Left forelimb (tissue), 1 donor: ENCODE data around the gene KRTAP19-6.
"Not testable (repeated sequence)": the region's sequence is repeated elsewhere in the genome, so short reads cannot be mapped to it uniquely, and the experiment has no call there.

Experiments
- DNase-seq: peaks from one replicate; pipeline ENCODE4 v3.0.0-alpha.2; 2018; ENCODE audit warnings: low spot score

KRTAP19-6 gene

DNA sequence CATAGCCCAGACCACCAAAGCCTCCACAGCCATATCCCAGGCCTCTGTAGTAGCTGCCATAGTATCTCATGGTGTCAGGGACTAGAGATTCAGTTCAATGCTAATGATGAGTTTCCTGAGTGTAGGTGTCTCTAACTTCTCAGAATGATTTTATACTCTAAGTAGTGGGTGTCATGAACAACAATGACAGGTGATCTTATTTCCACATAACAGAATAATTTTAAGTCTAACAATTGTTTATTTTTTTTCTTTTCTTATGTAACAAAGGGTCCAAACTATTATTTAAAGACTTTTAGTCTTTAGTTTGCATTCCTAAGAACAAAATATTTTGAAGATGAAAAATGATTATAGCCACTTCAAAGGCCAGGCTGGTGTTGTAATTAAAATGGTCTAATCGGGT, at the start of gene KRTAP19-6:
Gene KRTAP19-6 (minus strand): TSS at position 101 of the 400 bp plus-strand sequence. CDS start 31 bp downstream, at position 70.
- no peak for DNase-seq

DNA sequence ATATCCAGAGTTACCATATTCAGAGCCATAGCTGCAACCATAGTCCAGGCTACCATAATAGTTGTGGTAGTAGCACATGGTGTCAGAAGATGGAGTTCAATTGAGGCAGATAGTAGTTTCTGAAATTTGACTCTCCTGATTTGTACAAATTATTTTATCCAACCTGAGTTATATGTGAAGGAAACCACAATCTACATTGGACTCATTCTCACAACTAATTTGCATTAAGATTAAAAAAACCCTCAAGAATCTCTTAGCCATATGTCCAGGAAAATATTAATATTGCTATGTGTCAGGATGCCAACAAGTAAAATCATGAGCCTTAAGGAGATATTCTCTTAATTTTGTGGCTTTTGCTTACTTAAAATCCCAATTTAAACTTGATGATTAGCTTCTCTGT, 48.6 kb upstream of the KRTAP19-6 start, which contains the start of gene KRTAP22-2:
Gene KRTAP22-2 (minus strand): TSS at position 101 of the 400 bp plus-strand sequence.
- DNase-seq = no peak

GRCh38 chr21:30582870-30583269, 41.2 kb upstream of the KRTAP19-6 start:
- no peak for DNase-seq

- DNase-seq = no peak
Observed at GRCh38 chr21:30580132-30580531, 38.5 kb upstream of the KRTAP19-6 start.

DNA sequence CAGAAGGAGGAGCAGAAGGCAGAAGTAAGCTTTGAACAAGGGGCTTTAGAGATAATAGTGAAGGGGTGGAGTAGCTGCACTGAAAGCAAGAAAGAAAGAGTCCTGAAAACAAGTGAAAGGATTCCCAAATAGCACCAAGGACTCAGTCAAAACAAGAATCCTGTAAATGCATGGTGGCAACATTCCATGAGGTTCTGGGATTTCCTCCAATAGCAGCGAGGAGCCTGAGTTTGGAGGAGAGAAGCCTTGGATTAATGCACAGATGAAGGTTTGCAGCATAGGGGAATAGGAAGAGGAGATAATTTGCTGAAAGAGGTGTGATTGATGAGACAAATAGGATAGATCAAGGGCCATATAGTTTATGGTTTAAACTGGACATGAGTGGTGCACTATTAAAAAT, 37.7 kb upstream of the KRTAP19-6 start:
- no peak for DNase-seq

DNA sequence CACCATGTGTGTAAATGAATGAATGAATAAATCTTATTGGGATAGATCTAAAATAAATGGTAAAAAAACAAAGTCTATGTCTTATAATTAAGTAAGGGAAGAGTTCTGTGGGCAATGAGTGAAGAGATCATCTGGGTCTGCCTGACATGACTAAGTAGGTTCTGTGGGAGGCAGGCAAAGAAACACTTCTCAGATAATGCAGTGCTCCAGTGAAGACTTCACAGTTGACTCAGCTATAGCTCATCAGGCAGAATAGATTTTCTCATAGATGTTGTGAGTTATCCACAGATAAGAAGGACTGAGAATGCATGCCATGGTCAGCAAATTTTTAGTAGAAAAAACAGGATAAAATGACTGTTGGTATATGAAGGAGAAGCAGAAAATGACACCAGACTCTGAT, 36.1 kb upstream of the KRTAP19-6 start:
- no peak for DNase-seq

DNA sequence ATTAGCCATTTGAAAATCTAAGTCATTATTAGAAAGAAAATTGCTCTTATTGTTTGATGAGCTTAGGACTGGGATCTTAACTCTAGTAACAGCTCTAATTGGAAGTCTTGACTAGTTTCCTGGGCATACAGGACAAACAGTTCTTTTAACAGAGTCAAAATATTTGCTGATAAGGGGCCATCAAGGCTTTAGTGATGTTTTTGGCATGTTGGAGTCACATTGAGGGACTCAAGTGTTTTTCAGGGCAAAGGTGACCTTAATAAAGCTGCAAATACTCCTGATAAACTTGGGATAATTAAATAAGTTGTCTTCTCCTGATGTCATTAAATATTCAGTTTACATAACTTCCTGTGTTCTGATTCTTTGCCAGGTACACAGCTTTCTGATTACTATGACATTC, 26.0 kb upstream of the KRTAP19-6 start:
- DNase-seq = no peak

DNA sequence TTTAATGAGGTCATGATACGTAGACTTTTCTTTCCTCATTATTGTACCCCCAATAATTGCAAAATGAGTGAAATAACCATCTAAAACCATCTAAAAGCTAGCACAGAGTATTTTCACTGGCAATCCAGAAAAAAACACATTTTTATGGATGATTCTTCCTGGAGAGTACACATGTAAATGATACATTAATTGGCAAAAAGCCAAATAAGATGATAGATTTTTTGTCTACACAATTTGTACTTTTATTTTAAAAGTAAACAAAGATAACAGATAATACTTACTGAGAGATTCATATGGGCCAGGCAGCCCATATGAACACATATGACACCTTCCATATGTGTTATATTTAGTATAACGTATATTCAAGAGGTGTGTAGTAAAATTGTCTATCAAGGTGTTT, 22.0 kb upstream of the KRTAP19-6 start:
- no peak for DNase-seq

DNA sequence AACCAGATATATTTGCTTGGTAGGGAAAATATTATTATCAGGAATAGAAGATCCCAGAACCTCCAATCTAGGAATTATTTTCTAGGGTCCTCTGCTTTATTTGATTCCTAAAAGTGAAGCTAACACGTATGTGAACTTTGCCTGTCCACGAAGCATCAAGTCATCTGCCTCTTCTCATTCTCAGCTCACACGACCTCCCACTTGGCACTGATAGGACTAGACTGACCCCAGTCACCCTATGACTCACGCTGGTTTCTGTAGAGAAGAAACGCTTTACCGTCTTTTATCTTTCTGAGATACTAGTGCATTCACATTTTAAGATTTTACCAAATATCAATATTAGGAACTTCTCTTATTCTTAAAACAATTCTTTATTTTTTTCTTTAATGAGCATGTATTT, 21.4 kb upstream of the KRTAP19-6 start:
- DNase-seq = no peak

DNA sequence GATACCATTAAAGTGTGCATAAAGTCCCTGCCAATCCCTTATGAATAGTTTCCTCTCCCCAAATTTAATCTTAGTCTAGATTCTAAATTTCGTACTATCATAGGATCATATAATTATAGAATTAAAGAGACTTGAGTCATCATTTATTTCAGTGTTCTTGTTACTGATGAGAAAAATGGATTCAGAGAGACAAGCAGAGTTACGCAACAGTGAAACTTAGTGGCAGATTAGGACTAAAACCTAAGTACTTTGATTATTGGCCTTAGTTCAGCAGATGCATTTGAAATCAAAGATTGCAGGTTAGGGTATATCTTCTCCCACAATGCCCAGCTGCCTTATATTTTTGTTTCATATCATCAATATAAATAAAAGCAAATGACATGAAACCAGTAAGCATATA, 20.3 kb upstream of the KRTAP19-6 start:
- no peak for DNase-seq

DNA sequence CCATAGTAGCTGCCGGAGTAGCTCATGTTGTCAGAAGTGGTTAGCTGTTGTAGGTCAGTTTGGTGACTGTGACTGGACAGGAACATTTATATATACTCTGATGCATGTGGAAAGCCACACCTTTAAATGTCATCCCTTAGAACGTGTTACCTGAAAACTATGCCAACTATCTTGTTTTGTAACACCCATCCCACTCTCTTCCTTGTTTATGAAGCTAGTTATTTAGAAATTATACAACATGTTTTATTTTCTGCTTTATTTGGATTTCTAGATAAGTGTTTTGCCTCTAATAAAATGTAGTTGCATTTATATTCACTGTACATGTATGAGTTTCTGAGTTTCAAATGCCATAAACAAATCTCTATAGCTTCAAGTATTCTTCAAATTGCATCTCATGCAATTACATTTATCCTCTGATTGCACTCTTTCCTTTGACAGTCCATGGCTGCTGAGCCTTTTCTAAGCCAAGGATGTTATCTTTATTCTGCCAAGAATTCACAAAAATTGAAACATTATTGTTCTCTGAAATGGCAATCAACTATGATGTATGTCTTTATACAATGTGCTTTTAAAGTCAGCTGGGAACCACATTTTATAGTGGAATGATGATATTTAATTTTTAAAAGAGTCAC, 19.7 kb upstream of the KRTAP19-6 start, which contains the start of gene KRTAP19-7:
Gene KRTAP19-7 (minus strand): TSS at position 51 of the 632 bp plus-strand sequence. CDS start 25 bp downstream, at position 26.
- no peak for DNase-seq

DNA sequence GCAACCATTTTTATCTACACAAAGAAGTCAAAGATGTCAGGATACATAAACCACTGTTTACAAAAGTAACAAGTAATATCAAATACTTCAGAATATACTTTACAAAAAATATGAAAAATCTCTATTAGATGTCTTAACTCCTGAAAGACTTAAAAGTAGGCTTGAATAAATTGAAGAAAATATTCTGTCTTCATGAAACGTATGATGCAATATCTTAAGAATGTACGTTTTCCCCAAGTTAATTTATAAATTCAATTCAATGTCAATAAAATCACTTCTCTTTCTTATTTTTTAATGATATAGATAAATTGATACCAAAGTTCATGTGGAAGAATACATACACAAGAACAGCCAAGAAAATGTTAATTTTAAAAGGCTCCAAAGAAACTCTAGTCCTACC, 13.4 kb upstream of the KRTAP19-6 start:
- DNase-seq = no peak

DNA sequence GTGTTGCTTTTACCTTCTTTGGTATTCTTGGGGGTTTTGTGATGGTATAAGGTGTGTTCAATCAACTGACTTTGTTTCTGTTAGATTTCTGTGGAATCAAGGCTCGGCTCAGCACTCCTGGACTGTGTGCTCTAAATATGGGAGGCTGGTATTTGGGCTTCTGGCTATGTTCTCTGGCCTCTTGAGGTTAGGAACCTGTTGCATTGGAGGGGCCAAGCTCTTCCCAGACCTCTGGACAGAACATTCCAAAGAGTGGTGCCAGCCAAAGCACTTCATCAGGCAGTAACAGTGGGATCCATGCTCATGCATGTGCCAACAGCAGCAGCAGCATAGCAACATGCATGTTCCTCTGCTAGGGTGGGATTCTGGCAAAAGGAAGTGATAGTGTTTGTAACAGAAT, 11.1 kb upstream of the KRTAP19-6 start:
- no peak for DNase-seq

DNA sequence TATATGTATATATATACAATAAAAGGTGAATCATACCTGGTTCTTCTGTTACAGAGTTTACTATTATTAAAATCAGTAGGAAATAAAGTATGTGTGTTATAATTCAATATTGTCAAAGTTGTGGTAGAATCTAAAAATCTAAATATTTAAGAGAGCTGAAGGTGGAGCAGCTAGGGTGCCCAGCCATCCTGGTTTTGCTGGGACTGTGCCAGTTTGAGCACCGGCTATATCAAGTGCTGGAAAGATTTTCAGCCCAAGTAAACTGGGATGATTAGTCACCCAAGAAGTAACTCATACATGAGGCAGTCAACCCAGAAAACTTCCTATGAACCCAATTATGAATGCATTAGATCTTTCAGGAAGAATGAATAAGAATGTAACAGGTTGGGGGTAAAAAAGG, 22.8 kb downstream of the KRTAP19-6 start:
- DNase-seq = no peak

GRCh38 chr21:30515681-30516080, 26.0 kb downstream of the KRTAP19-6 start:
- DNase-seq = no peak

DNA sequence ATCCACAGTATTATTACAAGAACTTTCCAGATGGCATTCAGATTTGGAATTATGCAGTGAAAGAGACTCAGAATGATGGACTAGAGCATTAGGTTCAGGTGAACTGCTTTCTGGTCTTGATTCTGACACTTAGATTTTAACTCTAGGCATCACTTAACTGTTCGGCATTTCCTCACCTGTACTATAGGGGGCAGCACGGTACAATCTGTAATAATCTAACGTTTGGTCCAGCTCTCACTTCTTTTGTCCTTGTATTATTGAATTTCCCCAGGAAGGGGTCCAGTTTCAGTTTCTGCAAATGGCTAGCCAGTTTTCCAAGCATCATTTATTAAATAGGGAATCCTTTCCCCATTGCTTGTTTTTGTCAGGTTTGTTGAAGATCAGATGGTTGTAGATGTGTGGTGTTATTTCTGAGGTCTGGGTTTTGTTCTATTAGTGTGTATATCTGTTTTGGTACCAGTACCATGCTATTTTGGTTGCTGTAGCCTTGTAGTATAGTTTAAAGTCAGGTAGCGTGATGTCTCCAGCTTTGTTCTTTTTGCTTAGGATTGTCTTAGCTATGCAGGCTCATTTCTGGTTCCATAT, 36.0 kb downstream of the KRTAP19-6 start:
- not testable (repeated sequence) for DNase-seq

- DNase-seq = no peak
Observed at GRCh38 chr21:30502041-30502440, 39.6 kb downstream of the KRTAP19-6 start, which contains the start of gene KRTAP19-5. Gene KRTAP19-5, minus strand, starts transcription at chr21:30502141. Its CDS starts 51 bp downstream, at chr21:30502090.

- no peak for DNase-seq
Observed at GRCh38 chr21:30497065-30497464, 44.6 kb downstream of the KRTAP19-6 start, which contains the start of gene KRTAP19-4. Gene KRTAP19-4, minus strand, starts transcription at chr21:30497165. Its CDS starts 55 bp downstream, at chr21:30497110.

- DNase-seq = no peak
Observed at GRCh38 chr21:30491963-30492428, 49.7 kb downstream of the KRTAP19-6 start, which contains the start of gene KRTAP19-3. Gene KRTAP19-3, minus strand, starts transcription at chr21:30492013. Its CDS starts 56 bp downstream, at chr21:30491957.
